ENCODE data around the gene PUS1.

The PUS1 gene

GRCh38 chr12:131919051-131919347, 10.1 kb upstream of the PUS1 start:
- peaks cover under 1% of the 10 kb centered on the region; the same call in 1 of the 2 replicates for H3F3A ChIP-seq (ENCODE audit: control insufficient read depth, insufficient read depth)
- H3K27ac ChIP-seq (ENCODE audit: low read depth, low read length): no peak overlapping the region
- no peaks in the 10 kb centered on the region for H3K9me3 ChIP-seq (ENCODE audit: control insufficient read depth, insufficient read depth, low read length)
- H4K20me1 ChIP-seq (ENCODE audit: control insufficient read depth, insufficient read depth, low read depth, low read length): peaks cover 22% of the 10 kb centered on the region; the same call in 1 of the 2 replicates
- H3K36me3 ChIP-seq (ENCODE audit: control insufficient read depth, low read length): no peaks in the 10 kb centered on the region
- H3K27me3 ChIP-seq (ENCODE audit: control insufficient read depth, low read length): peaks cover 19% of the 10 kb centered on the region
- TF ChIP-seq CTCF (IDR thresholded peaks at IDR 0.05; ENCODE audit: low read depth, low read length, poor library complexity, severe bottlenecking): no peak
- no peak for TF ChIP-seq EZH2phosphoT487 (IDR thresholded peaks at IDR 0.05; ENCODE audit: borderline replicate concordance, low read length)
- H3K4me3 ChIP-seq (ENCODE audit: low read length): no peak overlapping the region
- H3K4me2 ChIP-seq (ENCODE audit: low read length): no peak overlapping the region
- H3K9me2 ChIP-seq (replicated peaks; ENCODE audit: control insufficient read depth, low read length): no peaks in the 10 kb centered on the region
- peaks cover 17% of the 10 kb centered on the region for H3K4me1 ChIP-seq (ENCODE audit: control insufficient read depth, low read length)
- no peaks in the 10 kb centered on the region for H3K79me2 ChIP-seq (ENCODE audit: control insufficient read depth, low read length)

GRCh38 chr12:131919366-131920156, 9.5 kb upstream of the PUS1 start:
- H3K27me3 ChIP-seq (ENCODE audit: control insufficient read depth, low read length): peaks cover 20% of the 10 kb centered on the region
- no peaks in the 10 kb centered on the region for H3K79me2 ChIP-seq (ENCODE audit: control insufficient read depth, low read length)
- H3K4me3 ChIP-seq (ENCODE audit: low read length): no peak overlapping the region
- H4K20me1 ChIP-seq (ENCODE audit: control insufficient read depth, insufficient read depth, low read depth, low read length): peaks cover 23% of the 10 kb centered on the region; the same call in 1 of the 2 replicates
- H3K4me1 ChIP-seq (ENCODE audit: control insufficient read depth, low read length): peaks cover 22% of the 10 kb centered on the region
- H3K4me2 ChIP-seq (ENCODE audit: low read length): no peak overlapping the region
- no peaks in the 10 kb centered on the region for H3K36me3 ChIP-seq (ENCODE audit: control insufficient read depth, low read length)
- H3F3A ChIP-seq (ENCODE audit: control insufficient read depth, insufficient read depth): peaks cover 6% of the 10 kb centered on the region
- TF ChIP-seq CTCF (IDR thresholded peaks at IDR 0.05; ENCODE audit: low read depth, low read length, poor library complexity, severe bottlenecking) (no peak), EZH2phosphoT487 (IDR thresholded peaks at IDR 0.05; ENCODE audit: borderline replicate concordance, low read length) (no peak)
- H3K27ac ChIP-seq (ENCODE audit: low read depth, low read length): no peak overlapping the region
- no peaks in the 10 kb centered on the region for H3K9me2 ChIP-seq (replicated peaks; ENCODE audit: control insufficient read depth, low read length)
- no peaks in the 10 kb centered on the region for H3K9me3 ChIP-seq (ENCODE audit: control insufficient read depth, insufficient read depth, low read length)

- H3K36me3 ChIP-seq (ENCODE audit: control insufficient read depth, low read length): no peaks in the 10 kb centered on the region
- H3K9me2 ChIP-seq (replicated peaks; ENCODE audit: control insufficient read depth, low read length): no peaks in the 10 kb centered on the region
- no peaks in the 10 kb centered on the region for H3K79me2 ChIP-seq (ENCODE audit: control insufficient read depth, low read length)
- H3K4me3 ChIP-seq (ENCODE audit: low read length): no peak overlapping the region
- H4K20me1 ChIP-seq (ENCODE audit: control insufficient read depth, insufficient read depth, low read depth, low read length): peaks cover 29% of the 10 kb centered on the region; the same call in 1 of the 2 replicates
- no peak overlapping the region for H3K4me2 ChIP-seq (ENCODE audit: low read length)
- TF ChIP-seq EZH2phosphoT487 (IDR thresholded peaks at IDR 0.05; ENCODE audit: borderline replicate concordance, low read length) (no peak), CTCF (IDR thresholded peaks at IDR 0.05; ENCODE audit: low read depth, low read length, poor library complexity, severe bottlenecking) (no peak)
- no peak overlapping the region for H3K27ac ChIP-seq (ENCODE audit: low read depth, low read length)
- peaks cover 11% of the 10 kb centered on the region for H3F3A ChIP-seq (ENCODE audit: control insufficient read depth, insufficient read depth)
- H3K4me1 ChIP-seq (ENCODE audit: control insufficient read depth, low read length): peaks cover 28% of the 10 kb centered on the region
- H3K27me3 ChIP-seq (ENCODE audit: control insufficient read depth, low read length): peaks cover 25% of the 10 kb centered on the region
- H3K9me3 ChIP-seq (ENCODE audit: control insufficient read depth, insufficient read depth, low read length): no peaks in the 10 kb centered on the region
Measured at GRCh38 chr12:131920157-131920508, 8.9 kb upstream of the PUS1 start.

Data from DOHH2 (cell line).